HL-60 (cell line): ENCODE measurements around the gene SMURF2.

ENCODE experiments used
- DNase-seq, 2 experiments: peaks; one replicate each; pipeline ENCODE4 v3.0.0-alpha.2; 2010 to 2020; ENCODE audit warnings: low read depth in 1 of 2, low spot score in 1 of 2
- H3K27ac ChIP-seq: fragments of 250-450 bp; sonication (Bioruptor Pico); replicated peaks from 2 replicates; pipeline ENCODE4 v1.5.1; 2020; ENCODE audit warnings: mild to moderate bottlenecking, moderate library complexity
- H3K27me3 ChIP-seq: fragments of 250-450 bp; sonication (Bioruptor Pico); 2 replicates; pipeline ENCODE4 v1.5.1; 2021; ENCODE audit warnings: mild to moderate bottlenecking, moderate library complexity; ENCODE audit not compliant: insufficient read depth, poor library complexity, severe bottlenecking
- H3K4me3 ChIP-seq: replicated peaks from 2 replicates; pipeline ENCODE4 v1.5.1; 2011; ENCODE audit warnings: mild to moderate bottlenecking, control low read depth, low read length; ENCODE audit not compliant: insufficient read depth
- GABPA ChIP-seq: IDR thresholded peaks from 2 replicates; pipeline ENCODE4 v1.6.1; 2012; ENCODE audit warnings: low read depth
- POLR2AphosphoS5 ChIP-seq: IDR thresholded peaks from 2 replicates; pipeline ENCODE4 v1.6.1; 2012; ENCODE audit warnings: low read depth
- SPI1 ChIP-seq: IDR thresholded peaks from 2 replicates; pipeline ENCODE4 v1.6.1; 2012; ENCODE audit warnings: low read depth, mild to moderate bottlenecking, borderline replicate concordance
- TF ChIP-seq, protein P1 (sequence below): IDR thresholded peaks from 2 replicates; pipeline ENCODE4 v1.6.1; 2012; ENCODE audit warnings: low read depth; ENCODE audit not compliant: insufficient replicate concordance
- TF ChIP-seq, protein P2 (sequence below): IDR thresholded peaks from one replicate; pipeline ENCODE4 v1.5.1; 2011; ENCODE audit warnings: low read length, control low read depth, inconsistent platforms; ENCODE audit not compliant: insufficient read depth

Gene SMURF2

DNA sequence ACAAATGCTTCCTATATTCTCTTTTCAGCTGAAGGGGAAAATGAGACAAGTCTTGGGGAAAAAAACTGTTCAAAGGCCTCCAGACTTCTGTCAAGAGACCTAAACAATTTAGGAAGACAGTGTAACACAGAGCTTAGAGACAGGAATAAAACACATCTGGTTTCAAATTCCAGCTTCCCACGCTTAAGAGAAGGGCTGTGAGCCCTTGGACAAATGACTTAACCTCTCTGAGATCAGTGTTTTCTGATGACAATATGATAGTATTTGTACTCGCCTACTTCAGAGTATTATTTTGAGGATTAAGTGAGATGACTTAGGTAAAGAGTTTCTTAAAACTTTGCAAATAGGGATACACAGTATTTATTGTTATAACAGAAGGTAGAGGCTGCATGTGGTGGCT, 29.5 kb downstream of the SMURF2 start:
- Histone ChIP-seq H3K4me3 (no peak overlapping the region), H3K27me3 (no peaks in the 10 kb centered on the region), H3K27ac (no peak overlapping the region)
- DNase-seq = no peak
- TF ChIP-seq GABPA (no peak), POLR2AphosphoS5 (no peak), SPI1 (no peak)
- TF ChIP-seq, protein P1, sequence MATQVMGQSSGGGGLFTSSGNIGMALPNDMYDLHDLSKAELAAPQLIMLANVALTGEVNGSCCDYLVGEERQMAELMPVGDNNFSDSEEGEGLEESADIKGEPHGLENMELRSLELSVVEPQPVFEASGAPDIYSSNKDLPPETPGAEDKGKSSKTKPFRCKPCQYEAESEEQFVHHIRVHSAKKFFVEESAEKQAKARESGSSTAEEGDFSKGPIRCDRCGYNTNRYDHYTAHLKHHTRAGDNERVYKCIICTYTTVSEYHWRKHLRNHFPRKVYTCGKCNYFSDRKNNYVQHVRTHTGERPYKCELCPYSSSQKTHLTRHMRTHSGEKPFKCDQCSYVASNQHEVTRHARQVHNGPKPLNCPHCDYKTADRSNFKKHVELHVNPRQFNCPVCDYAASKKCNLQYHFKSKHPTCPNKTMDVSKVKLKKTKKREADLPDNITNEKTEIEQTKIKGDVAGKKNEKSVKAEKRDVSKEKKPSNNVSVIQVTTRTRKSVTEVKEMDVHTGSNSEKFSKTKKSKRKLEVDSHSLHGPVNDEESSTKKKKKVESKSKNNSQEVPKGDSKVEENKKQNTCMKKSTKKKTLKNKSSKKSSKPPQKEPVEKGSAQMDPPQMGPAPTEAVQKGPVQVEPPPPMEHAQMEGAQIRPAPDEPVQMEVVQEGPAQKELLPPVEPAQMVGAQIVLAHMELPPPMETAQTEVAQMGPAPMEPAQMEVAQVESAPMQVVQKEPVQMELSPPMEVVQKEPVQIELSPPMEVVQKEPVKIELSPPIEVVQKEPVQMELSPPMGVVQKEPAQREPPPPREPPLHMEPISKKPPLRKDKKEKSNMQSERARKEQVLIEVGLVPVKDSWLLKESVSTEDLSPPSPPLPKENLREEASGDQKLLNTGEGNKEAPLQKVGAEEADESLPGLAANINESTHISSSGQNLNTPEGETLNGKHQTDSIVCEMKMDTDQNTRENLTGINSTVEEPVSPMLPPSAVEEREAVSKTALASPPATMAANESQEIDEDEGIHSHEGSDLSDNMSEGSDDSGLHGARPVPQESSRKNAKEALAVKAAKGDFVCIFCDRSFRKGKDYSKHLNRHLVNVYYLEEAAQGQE = no peak
- TF ChIP-seq, protein P2, sequence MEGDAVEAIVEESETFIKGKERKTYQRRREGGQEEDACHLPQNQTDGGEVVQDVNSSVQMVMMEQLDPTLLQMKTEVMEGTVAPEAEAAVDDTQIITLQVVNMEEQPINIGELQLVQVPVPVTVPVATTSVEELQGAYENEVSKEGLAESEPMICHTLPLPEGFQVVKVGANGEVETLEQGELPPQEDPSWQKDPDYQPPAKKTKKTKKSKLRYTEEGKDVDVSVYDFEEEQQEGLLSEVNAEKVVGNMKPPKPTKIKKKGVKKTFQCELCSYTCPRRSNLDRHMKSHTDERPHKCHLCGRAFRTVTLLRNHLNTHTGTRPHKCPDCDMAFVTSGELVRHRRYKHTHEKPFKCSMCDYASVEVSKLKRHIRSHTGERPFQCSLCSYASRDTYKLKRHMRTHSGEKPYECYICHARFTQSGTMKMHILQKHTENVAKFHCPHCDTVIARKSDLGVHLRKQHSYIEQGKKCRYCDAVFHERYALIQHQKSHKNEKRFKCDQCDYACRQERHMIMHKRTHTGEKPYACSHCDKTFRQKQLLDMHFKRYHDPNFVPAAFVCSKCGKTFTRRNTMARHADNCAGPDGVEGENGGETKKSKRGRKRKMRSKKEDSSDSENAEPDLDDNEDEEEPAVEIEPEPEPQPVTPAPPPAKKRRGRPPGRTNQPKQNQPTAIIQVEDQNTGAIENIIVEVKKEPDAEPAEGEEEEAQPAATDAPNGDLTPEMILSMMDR = no peak

DNA sequence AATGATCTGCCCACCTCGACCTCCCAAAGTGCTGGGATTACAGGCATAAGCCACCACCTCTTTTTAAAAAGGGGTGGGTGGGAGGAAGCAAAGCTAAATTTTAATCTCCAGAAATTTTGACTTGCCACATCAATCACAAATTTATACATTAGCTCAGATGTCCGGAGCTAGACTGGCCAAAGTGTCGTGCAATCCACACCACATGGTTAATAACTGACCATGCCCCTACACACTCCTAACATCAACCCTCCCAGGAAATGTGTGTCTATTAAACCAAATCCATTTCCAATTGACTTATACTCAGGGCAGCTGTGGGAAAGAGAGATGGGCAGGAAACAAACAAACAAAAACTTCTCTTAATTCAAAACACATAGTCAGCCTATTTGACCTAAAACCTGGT, 29.9 kb downstream of the SMURF2 start:
- no peak for DNase-seq
- no peak overlapping the region for H3K27ac ChIP-seq
- H3K27me3 ChIP-seq = no peaks in the 10 kb centered on the region
- TF ChIP-seq, protein P1 = no peak
- TF ChIP-seq, protein P2 = no peak
- TF ChIP-seq SPI1 = no peak
- no peak for TF ChIP-seq GABPA
- no peak overlapping the region for H3K4me3 ChIP-seq

DNA sequence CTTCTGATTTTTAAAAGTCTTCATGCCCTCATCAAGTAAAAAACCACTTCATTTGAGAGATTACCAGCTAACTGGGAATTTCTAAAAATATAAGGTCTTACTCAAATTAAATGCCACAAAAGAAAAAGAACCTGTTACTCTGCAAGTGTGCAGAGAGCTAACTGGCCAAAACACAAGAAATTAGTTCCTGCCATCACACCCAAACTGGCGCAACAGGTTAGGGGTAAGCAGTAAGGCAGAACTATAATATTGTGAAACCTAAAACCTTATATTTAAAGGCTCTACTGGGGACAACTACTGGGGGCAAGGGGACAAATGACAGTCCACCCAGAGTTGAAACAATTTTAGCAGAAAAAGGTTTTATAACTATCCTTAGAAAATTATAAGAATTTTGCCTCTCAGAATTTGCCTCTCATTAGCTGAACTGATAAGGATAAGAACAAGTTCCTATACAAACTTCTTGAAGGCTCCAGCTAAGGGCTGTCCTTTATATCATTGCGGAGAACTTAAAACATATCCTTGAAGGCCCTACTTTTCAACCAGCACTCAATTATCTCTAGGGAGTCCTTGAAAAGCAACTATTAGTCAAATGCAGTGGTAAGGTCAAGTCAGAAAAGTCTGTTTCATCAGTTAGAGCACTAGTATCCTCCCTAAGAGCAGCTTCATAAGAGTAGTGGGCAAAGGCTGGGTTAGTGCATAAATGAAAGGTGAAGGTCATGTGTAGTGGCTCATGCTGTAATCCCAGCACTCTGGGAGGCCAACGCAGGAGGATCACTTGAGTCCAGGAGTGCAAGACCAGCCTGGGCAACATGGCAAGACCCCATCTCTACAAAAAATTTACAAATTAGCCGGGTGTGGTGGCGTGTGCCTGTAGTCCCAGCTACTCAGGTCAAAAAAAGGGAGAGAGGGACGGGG, 31.5 kb downstream of the SMURF2 start:
- peak overlapping the region; percentile 9; the same call in 1 of the 2 replicates for H3K27ac ChIP-seq
- no peaks in the 10 kb centered on the region for H3K27me3 ChIP-seq
- no peak overlapping the region for H3K4me3 ChIP-seq
- TF ChIP-seq POLR2AphosphoS5 = no peak
- no peak for TF ChIP-seq SPI1
- TF ChIP-seq, protein P2 = no peak
- DNase-seq = peak in 1 of 2 experiments; percentile 72
